NT2/D1 (cell line): ENCODE results near the gene WDR27.

Experiments used
- DNase-seq: peaks from one replicate; pipeline ENCODE4 v3.0.0-alpha.2; 2011; ENCODE audit warnings: low read depth, low spot score
- H3K27me3 ChIP-seq: 2 replicates; pipeline ENCODE4 v1.6.0; 2011; ENCODE audit warnings: mild to moderate bottlenecking; ENCODE audit not compliant: insufficient read length, insufficient read depth
- H3K36me3 ChIP-seq: 2 replicates; pipeline ENCODE4 v1.6.1; 2011; ENCODE audit warnings: mild to moderate bottlenecking, low read length, mixed read lengths; ENCODE audit not compliant: insufficient read depth, insufficient read length
- H3K4me1 ChIP-seq: 2 replicates; pipeline ENCODE4 v1.5.1; 2011; ENCODE audit not compliant: insufficient read depth, insufficient read length
- H3K4me3 ChIP-seq: 2 replicates; pipeline ENCODE4 v1.5.1; 2011; ENCODE audit warnings: low read depth; ENCODE audit not compliant: insufficient read length
- H3K9ac ChIP-seq: 2 replicates; pipeline ENCODE4 v1.6.0; 2011; ENCODE audit warnings: low read depth; ENCODE audit not compliant: insufficient read length
- H3K9me3 ChIP-seq: 2 replicates; pipeline ENCODE4 v1.5.1; 2011; ENCODE audit warnings: mild to moderate bottlenecking, low read length; ENCODE audit not compliant: insufficient read depth
- SUZ12 ChIP-seq: IDR thresholded peaks from 2 replicates; pipeline ENCODE4 v1.6.1; 2011; ENCODE audit not compliant: insufficient read length, insufficient read depth; ENCODE audit errors: extremely low read depth
- YY1 ChIP-seq: IDR thresholded peaks from 2 replicates; pipeline ENCODE4 v1.6.1; 2011; ENCODE audit not compliant: insufficient read length, insufficient read depth
- ZNF274 ChIP-seq: IDR thresholded peaks from 2 replicates; pipeline ENCODE4 v1.6.1; 2011; ENCODE audit warnings: mild to moderate bottlenecking, low read depth, low read length

WDR27 gene

GRCh38 chr6:169652896-169653295 lies 48.9 kb downstream of the WDR27 start:
- H3K27me3 ChIP-seq = no peaks in the 10 kb centered on the region
- H3K36me3 ChIP-seq = peaks cover 44% of the 10 kb centered on the region

GRCh38 chr6:169651498-169651897 lies 50.3 kb downstream of the WDR27 start:
- Histone ChIP-seq H3K9me3 (no peaks in the 10 kb centered on the region; the same call in 1 of the 2 replicates), H3K4me1 (no peaks in the 10 kb centered on the region), H3K36me3 (peaks cover 34% of the 10 kb centered on the region), H3K4me3 (no peak overlapping the region), H3K27me3 (no peaks in the 10 kb centered on the region), H3K9ac (no peak overlapping the region)
- DNase-seq = no peak
- TF ChIP-seq YY1 = no peak

More at GRCh38 chr6:169652896-169653295, 48.9 kb downstream of the WDR27 start:
- no peak overlapping the region for H3K9ac ChIP-seq
- H3K4me1 ChIP-seq = no peaks in the 10 kb centered on the region
- no peak overlapping the region for H3K4me3 ChIP-seq
- no peaks in the 10 kb centered on the region; the same call in 1 of the 2 replicates for H3K9me3 ChIP-seq
- no peak for DNase-seq
- no peak for TF ChIP-seq ZNF274
- no peak for TF ChIP-seq SUZ12
- TF ChIP-seq YY1 = no peak

GRCh38 chr6:169650959-169651292 lies 50.9 kb downstream of the WDR27 start:
- peaks cover 29% of the 10 kb centered on the region for H3K36me3 ChIP-seq
- no peaks in the 10 kb centered on the region for H3K4me1 ChIP-seq
- no peak for DNase-seq
- H3K9me3 ChIP-seq = no peaks in the 10 kb centered on the region
- TF ChIP-seq YY1 = no peak
- TF ChIP-seq ZNF274 = no peak
- no peak for TF ChIP-seq SUZ12
- no peaks in the 10 kb centered on the region for H3K27me3 ChIP-seq
- no peak overlapping the region for H3K4me3 ChIP-seq
- H3K9ac ChIP-seq = no peak overlapping the region

- Histone ChIP-seq H3K9ac (no peak overlapping the region), H3K27me3 (no peaks in the 10 kb centered on the region), H3K36me3 (peaks cover 25% of the 10 kb centered on the region), H3K4me3 (no peak overlapping the region), H3K4me1 (no peaks in the 10 kb centered on the region), H3K9me3 (no peaks in the 10 kb centered on the region)
- DNase-seq = no peak
- no peak for TF ChIP-seq SUZ12
- no peak for TF ChIP-seq ZNF274
These were observed 51.4 kb downstream of the WDR27 start for GRCh38 chr6:169650241-169650958.

GRCh38 chr6:169648617-169649016 lies 53.2 kb downstream of the WDR27 start:
- Histone ChIP-seq H3K27me3 (no peaks in the 10 kb centered on the region), H3K4me3 (no peak overlapping the region), H3K36me3 (peaks cover 15% of the 10 kb centered on the region), H3K9ac (no peak overlapping the region), H3K9me3 (no peaks in the 10 kb centered on the region), H3K4me1 (no peaks in the 10 kb centered on the region)
- DNase-seq = no peak
- no peak for TF ChIP-seq ZNF274
- no peak for TF ChIP-seq YY1
- no peak for TF ChIP-seq SUZ12

- Histone ChIP-seq H3K36me3 (peaks cover 16% of the 10 kb centered on the region), H3K4me3 (no peak overlapping the region), H3K27me3 (no peaks in the 10 kb centered on the region), H3K4me1 (no peaks in the 10 kb centered on the region), H3K9me3 (no peaks in the 10 kb centered on the region), H3K9ac (no peak overlapping the region)
- no peak for DNase-seq
- TF ChIP-seq YY1 (no peak), SUZ12 (no peak), ZNF274 (no peak)
These were observed 53.7 kb downstream of the WDR27 start for GRCh38 chr6:169648092-169648491.

- no peak for DNase-seq
- no peak overlapping the region for H3K4me3 ChIP-seq
- TF ChIP-seq ZNF274 (no peak), YY1 (no peak), SUZ12 (no peak)
These were observed 54.2 kb downstream of the WDR27 start for GRCh38 chr6:169647637-169648036.

More at GRCh38 chr6:169647637-169648036, 54.2 kb downstream of the WDR27 start:
- H3K9ac ChIP-seq = no peak overlapping the region
- H3K9me3 ChIP-seq = no peaks in the 10 kb centered on the region
- no peaks in the 10 kb centered on the region for H3K4me1 ChIP-seq
- no peaks in the 10 kb centered on the region for H3K27me3 ChIP-seq
- peaks cover 16% of the 10 kb centered on the region for H3K36me3 ChIP-seq
